Coronary artery (tissue), 2 donors: Measurements from ENCODE around the gene ANAPC15.
A peak's percentile ranks its signal among the peaks of the same experiment; 100 is the strongest.
"Not testable (repeated sequence)": the region's sequence is repeated elsewhere in the genome, so short reads cannot be mapped to it uniquely, and the experiment has no call there.

Source experiments
- DNase-seq: peaks from one replicate; pipeline ENCODE4 v3.0.0-alpha.2; 2017; ENCODE audit warnings: low spot score
- H3K27ac ChIP-seq, 2 donors: fragments of 200-600 bp; sonication (generic); one replicate each; pipeline ENCODE4 v1.5.1; 2016 to 2019
- H3K4me3 ChIP-seq: fragments of 200-600 bp; sonication (generic); 2 replicates; pipeline ENCODE4 v1.5.1; 2016; ENCODE audit warnings: mild to moderate bottlenecking, moderate library complexity
- TF ChIP-seq, protein P1 (sequence below): fragments of 200-600 bp; sonication (generic); IDR thresholded peaks from one replicate; pipeline ENCODE4 v1.5.1; 2019; ENCODE audit warnings: antibody characterized with exemption

ANAPC15 gene

GRCh38 chr11:72136684-72137262 lies 24.3 kb upstream of the ANAPC15 start:
- no peak overlapping the region for H3K4me3 ChIP-seq
- no peak overlapping the region for H3K27ac ChIP-seq
- TF ChIP-seq, protein P1, sequence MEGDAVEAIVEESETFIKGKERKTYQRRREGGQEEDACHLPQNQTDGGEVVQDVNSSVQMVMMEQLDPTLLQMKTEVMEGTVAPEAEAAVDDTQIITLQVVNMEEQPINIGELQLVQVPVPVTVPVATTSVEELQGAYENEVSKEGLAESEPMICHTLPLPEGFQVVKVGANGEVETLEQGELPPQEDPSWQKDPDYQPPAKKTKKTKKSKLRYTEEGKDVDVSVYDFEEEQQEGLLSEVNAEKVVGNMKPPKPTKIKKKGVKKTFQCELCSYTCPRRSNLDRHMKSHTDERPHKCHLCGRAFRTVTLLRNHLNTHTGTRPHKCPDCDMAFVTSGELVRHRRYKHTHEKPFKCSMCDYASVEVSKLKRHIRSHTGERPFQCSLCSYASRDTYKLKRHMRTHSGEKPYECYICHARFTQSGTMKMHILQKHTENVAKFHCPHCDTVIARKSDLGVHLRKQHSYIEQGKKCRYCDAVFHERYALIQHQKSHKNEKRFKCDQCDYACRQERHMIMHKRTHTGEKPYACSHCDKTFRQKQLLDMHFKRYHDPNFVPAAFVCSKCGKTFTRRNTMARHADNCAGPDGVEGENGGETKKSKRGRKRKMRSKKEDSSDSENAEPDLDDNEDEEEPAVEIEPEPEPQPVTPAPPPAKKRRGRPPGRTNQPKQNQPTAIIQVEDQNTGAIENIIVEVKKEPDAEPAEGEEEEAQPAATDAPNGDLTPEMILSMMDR, result no peak
- no peak for DNase-seq

DNA sequence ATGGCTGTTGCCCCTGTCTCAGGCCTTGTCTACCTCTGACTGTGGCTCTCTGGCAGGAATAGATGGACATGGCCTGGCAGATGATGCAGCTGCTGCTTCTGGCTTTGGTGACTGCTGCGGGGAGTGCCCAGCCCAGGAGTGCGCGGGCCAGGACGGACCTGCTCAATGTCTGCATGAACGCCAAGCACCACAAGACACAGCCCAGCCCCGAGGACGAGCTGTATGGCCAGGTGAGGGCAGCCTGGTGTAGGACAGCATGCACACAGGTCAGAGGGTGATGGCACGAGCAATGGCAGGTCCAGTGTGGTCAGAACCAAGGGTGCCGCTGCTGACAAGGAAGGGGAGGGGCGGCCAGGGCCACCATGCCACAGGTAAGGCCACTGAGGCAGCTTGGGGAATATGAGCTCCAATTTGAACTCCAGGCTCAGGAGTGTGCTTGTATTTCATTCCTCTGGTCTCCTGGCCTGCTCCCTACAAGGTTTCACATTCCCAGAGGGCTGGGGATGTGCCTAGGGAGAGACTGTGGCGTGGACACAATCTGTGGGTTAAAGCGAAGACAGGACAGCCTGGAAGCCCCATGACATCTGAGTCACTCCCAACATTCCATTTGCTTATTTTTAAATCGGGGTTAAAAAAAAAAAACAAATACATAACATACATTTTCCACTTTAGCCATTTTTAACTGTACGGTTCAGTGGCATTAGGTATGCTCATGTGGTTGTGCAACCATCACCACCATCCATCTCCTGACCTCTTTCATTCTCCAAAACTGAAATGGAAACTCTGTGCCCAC lies 23.6 kb upstream of the ANAPC15 start:
- DNase-seq, result no peak
- peak overlapping the region in 1 of 2 donors; percentile 7 for H3K27ac ChIP-seq
- no peak overlapping the region for H3K4me3 ChIP-seq

DNA sequence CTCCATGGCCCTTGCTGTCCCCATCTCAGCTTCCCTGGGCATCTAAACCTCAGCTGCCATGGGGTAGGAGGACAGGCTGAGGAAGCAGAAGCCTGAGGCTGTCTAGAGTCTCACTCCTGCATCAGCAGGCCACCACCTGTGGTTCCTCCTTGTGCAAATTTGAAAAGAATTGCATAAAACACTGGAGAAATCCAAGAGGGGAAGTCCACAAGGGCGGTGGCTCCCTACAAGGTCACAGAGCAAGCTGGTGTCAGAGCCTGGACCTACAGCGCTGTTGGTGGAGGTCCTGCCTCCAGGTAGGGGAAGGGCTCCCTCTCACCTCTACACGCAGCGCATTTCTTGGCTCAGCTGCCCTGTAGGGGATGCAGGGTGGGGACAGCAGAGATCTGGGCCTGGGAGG lies 23.0 kb upstream of the ANAPC15 start, which contains the start of gene FOLR3:
Gene FOLR3 (plus strand): TSS at position 253 of the 400 bp plus-strand sequence. CDS start 228 bp downstream, outside the sequence.
- not testable (repeated sequence) for DNase-seq, H3K4me3 ChIP-seq
- H3K27ac ChIP-seq, result peak within 1 kb of the TSS in 1 of 2 donors; percentile 7

More for the DNA sequence above, 23.6 kb upstream of the ANAPC15 start:
- TF ChIP-seq, protein P1, result no peak

GRCh38 chr11:72132646-72133045 lies 20.2 kb upstream of the ANAPC15 start:
- Histone ChIP-seq H3K4me3 (no peak overlapping the region), H3K27ac (peak overlapping the region in 1 of 2 donors; percentile 61)
- peak; percentile 5 for DNase-seq
- TF ChIP-seq, protein P1, result no peak

DNA sequence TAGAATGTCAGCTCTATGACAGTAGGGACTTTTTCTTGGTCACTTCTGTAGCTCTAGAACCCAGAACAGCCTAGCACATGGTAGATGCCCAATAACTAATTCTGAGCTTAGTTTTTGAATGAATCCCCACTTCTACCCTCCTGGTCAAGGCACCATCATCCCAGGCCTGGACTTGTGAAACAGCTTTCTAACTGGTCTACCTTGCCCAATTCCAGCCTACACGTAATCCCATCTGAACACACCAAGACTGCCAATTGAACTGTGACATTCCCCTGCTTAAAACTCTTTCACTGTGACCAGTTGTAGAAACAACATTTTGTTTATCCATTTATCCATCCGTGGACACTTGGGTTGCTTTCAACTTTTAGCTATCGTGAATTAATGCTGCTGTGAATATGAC lies 16.9 kb upstream of the ANAPC15 start:
- TF ChIP-seq, protein P1, result no peak
- Histone ChIP-seq H3K27ac (no peak overlapping the region), H3K4me3 (no peak overlapping the region)
- peak; percentile 4 for DNase-seq

- Histone ChIP-seq H3K27ac (no peak overlapping the region), H3K4me3 (no peak overlapping the region)
- DNase-seq, result no peak
- TF ChIP-seq, protein P1, result no peak
These were observed 15.4 kb upstream of the ANAPC15 start for GRCh38 chr11:72127923-72128322.

GRCh38 chr11:72125956-72126355 lies 13.5 kb upstream of the ANAPC15 start:
- DNase-seq, result no peak

More at GRCh38 chr11:72125956-72126355, 13.5 kb upstream of the ANAPC15 start:
- TF ChIP-seq, protein P1, result no peak
- H3K4me3 ChIP-seq, result no peak overlapping the region
- H3K27ac ChIP-seq, result no peak overlapping the region
